Ammon's horn (tissue), 1 donor: ENCODE results near the gene CCDC182.

ENCODE experiments used
- DNase-seq: peaks from one replicate; pipeline ENCODE4 v3.0.0-alpha.2; 2016; ENCODE audit warnings: low spot score

CCDC182 gene

GRCh38 chr17:57697891-57698711 lies 47.0 kb downstream of the CCDC182 start:
- peak; percentile 18 for DNase-seq

- DNase-seq: no peak
These were observed 47.9 kb downstream of the CCDC182 start for GRCh38 chr17:57697197-57697596.

GRCh38 chr17:57696050-57696449 lies 49.0 kb downstream of the CCDC182 start:
- DNase-seq: no peak
